Cardiac fibroblast (primary cell): ENCODE data around the gene PLXDC1.

Experiments used
- DNase-seq, 2 donors: peaks; one replicate each; pipeline versions ENCODE4 v3.0.0 to v3.0.0-alpha.2; 2010; ENCODE audit warnings: low read depth in 2 of 2
- H3K4me3 ChIP-seq, 2 donors: replicated peaks in 1 of 2; 1 replicate in 1 of 2; 2 replicates in 1 of 2; pipeline ENCODE4 v1.5.1; 2011; ENCODE audit warnings: low read depth in 2 of 2, low read length in 2 of 2, mild to moderate bottlenecking in 2 of 2, moderate library complexity in 1 of 2
- TF ChIP-seq, protein P1 (sequence below): IDR thresholded peaks from one replicate; pipeline ENCODE4 v1.5.1; 2011; ENCODE audit warnings: low read depth, mild to moderate bottlenecking, low read length, inconsistent platforms

PLXDC1 gene

GRCh38 chr17:39192901-39193300 lies 41.5 kb upstream of the PLXDC1 start:
- H3K4me3 ChIP-seq, result no peak overlapping the region
- TF ChIP-seq, protein P1, sequence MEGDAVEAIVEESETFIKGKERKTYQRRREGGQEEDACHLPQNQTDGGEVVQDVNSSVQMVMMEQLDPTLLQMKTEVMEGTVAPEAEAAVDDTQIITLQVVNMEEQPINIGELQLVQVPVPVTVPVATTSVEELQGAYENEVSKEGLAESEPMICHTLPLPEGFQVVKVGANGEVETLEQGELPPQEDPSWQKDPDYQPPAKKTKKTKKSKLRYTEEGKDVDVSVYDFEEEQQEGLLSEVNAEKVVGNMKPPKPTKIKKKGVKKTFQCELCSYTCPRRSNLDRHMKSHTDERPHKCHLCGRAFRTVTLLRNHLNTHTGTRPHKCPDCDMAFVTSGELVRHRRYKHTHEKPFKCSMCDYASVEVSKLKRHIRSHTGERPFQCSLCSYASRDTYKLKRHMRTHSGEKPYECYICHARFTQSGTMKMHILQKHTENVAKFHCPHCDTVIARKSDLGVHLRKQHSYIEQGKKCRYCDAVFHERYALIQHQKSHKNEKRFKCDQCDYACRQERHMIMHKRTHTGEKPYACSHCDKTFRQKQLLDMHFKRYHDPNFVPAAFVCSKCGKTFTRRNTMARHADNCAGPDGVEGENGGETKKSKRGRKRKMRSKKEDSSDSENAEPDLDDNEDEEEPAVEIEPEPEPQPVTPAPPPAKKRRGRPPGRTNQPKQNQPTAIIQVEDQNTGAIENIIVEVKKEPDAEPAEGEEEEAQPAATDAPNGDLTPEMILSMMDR, result no peak
- no peak for DNase-seq

DNA sequence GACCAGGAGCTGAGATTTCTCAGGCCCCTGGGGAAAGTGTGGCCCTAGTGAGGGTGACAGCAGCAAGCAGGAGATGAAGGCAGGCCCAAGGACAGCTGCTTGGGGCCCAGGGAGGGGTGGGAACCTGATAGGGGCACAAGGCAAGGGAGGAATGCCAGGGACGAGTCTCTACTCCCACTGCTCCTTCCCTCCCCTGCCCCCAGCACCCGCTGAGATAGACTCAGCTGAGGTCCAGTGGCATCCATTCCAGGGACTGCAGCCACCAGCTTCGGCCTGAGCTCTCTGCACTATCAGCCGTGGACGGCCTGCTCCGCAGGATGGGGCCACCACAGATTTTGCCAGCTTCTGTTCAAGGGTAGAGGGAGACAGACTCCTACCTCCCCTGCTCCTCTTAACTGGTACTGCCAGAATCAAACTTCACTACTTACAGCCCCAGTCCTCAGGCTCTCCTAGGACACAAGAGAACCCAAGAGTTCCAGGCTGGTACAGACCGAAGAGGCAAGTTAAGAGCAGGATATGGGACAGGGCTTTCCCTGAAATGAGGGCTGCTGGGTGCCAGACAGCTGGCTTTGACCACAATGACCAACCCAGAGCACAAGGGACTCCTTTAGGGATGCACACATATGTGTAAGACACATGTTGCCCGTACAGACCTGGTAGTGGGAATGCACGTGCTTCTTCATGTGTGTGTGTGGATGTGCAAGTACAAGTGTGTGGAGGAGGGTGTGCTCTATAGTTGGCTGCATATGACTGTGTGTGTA lies 40.5 kb upstream of the PLXDC1 start:
- TF ChIP-seq, protein P1, result no peak
- no peak overlapping the region for H3K4me3 ChIP-seq
- no peak for DNase-seq

- H3K4me3 ChIP-seq, result no peak overlapping the region
- TF ChIP-seq, protein P1, result no peak
- no peak for DNase-seq
Measured at GRCh38 chr17:39187152-39187830, 35.9 kb upstream of the PLXDC1 start.

DNA sequence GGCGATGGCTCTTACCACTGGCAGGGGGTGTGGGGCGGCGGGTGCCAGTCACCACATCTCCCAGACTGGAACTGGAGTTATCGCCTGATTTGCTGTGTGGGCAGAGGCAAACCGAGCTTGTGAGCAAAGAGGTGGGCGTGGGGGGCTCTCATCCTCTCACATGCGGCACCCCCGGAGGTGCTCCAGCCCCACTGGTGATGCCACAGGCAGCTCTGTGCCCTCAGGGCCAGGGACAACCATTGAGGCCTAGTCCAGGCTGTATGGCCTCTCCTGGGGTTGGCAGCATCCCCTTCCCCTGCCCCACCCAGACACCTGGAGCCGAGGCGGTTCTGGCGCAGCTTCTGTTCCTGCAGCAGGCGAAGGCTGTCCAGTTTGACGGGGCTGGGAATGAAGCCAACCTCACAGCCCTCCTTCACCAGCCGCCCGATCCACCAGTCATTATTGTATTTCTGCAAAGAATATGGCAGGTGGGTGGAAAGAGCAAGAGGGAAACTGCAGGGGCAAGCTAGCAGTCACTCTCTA lies 35.1 kb upstream of the PLXDC1 start:
- TF ChIP-seq, protein P1, result no peak
- no peak for DNase-seq
- H3K4me3 ChIP-seq, result no peak overlapping the region

- H3K4me3 ChIP-seq, result no peak overlapping the region
- TF ChIP-seq, protein P1, result no peak
- DNase-seq, result no peak
Measured at GRCh38 chr17:39183720-39184119, 32.3 kb upstream of the PLXDC1 start.

- TF ChIP-seq, protein P1, result no peak
- no peak overlapping the region for H3K4me3 ChIP-seq
- DNase-seq, result no peak
Measured at GRCh38 chr17:39183045-39183444, 31.6 kb upstream of the PLXDC1 start.
